ENCODE results near the gene VPS16. TPM values are rescaled to one million over a fixed set of nuclear protein-coding genes. Genes with fewer than 3 reads are reported as not detected.

The VPS16 gene
- total RNA-seq, 1 experiment from 2014 or later, result 38.1 TPM

DNA sequence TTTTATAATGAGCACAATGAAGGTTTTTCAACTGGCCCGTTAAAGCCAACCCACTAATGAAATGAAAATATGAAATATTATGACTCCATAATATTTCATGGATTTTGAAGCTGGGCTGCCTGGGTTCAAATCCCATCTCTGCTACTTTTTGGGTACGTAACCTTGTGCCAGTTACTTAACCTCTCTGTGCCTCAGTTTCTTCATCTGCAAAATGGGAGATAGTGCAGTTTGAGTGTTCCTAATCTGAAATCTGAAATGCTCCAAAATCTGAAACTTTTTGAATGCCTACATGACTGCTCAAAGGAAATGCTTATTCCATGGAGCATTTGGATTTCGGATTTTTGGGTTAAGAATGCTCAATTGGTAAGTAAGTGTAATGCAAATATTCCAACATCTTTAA, 62.3 kb downstream of the VPS16 start:
- Histone ChIP-seq H3K27ac (ENCODE audit: low read depth, low read length) (no peak overlapping the region), H3K36me3 (ENCODE audit: control insufficient read depth in 1 of 2, insufficient read depth in 2 of 2, low read length in 2 of 2) (no peaks in the 10 kb centered on the region), H3K9me2 (ENCODE audit: insufficient read depth) (no peaks in the 10 kb centered on the region), H3K9me3 (ENCODE audit: control insufficient read depth in 1 of 2, insufficient read depth in 1 of 2, low read depth in 1 of 2, low read length in 2 of 2) (no peaks in the 10 kb centered on the region), H3K27me3 (ENCODE audit: insufficient read depth, low read length) (no peaks in the 10 kb centered on the region), H3K4me1 (ENCODE audit: control insufficient read depth in 1 of 2, insufficient read depth in 2 of 2, low read length in 2 of 2) (no peaks in the 10 kb centered on the region), H3K79me2 (ENCODE audit: insufficient read depth, low read length) (peaks cover 65% of the 10 kb centered on the region), H3K4me3 (replicated peaks in 1 of 2; ENCODE audit: low read depth in 1 of 2, low read length in 2 of 2) (no peak overlapping the region), H4K20me1 (ENCODE audit: insufficient read depth) (no peaks in the 10 kb centered on the region), H3K9ac (ENCODE audit: low read length) (no peak overlapping the region), H3K4me2 (ENCODE audit: low read length) (no peak overlapping the region), H2AFZ (ENCODE audit: low read depth, low read length, poor library complexity, severe bottlenecking) (no peak overlapping the region)
- no peak for ATAC-seq
- ChIA-PET RAD21 (ENCODE audit: low non-redundant PET in 1 of 2, low total read pairs in 2 of 2, uncharacterized antibody in 2 of 2, unreplicated experiment in 2 of 2) (no interaction called here), CTCF (no interaction called here), POLR2A (no interaction called here)
- no peak for DNase-seq (ENCODE audit: low read depth, low spot score)
- TF ChIP-seq ZFX (IDR thresholded peaks at IDR 0.05), result no peak
- TF ChIP-seq, protein P1, sequence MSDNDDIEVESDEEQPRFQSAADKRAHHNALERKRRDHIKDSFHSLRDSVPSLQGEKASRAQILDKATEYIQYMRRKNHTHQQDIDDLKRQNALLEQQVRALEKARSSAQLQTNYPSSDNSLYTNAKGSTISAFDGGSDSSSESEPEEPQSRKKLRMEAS (IDR thresholded peaks at IDR 0.05), result no peak
- TF ChIP-seq EGR1 (IDR thresholded peaks at IDR 0.05; ENCODE audit: low read depth), result no peak
- no peak for TF ChIP-seq POLR2A (IDR thresholded peaks at IDR 0.05; ENCODE audit: borderline replicate concordance, extremely low read depth, insufficient read depth, insufficient read length)
- no peak for TF ChIP-seq SP1 (IDR thresholded peaks at IDR 0.05; ENCODE audit: low read depth)
- TF ChIP-seq, protein P2, sequence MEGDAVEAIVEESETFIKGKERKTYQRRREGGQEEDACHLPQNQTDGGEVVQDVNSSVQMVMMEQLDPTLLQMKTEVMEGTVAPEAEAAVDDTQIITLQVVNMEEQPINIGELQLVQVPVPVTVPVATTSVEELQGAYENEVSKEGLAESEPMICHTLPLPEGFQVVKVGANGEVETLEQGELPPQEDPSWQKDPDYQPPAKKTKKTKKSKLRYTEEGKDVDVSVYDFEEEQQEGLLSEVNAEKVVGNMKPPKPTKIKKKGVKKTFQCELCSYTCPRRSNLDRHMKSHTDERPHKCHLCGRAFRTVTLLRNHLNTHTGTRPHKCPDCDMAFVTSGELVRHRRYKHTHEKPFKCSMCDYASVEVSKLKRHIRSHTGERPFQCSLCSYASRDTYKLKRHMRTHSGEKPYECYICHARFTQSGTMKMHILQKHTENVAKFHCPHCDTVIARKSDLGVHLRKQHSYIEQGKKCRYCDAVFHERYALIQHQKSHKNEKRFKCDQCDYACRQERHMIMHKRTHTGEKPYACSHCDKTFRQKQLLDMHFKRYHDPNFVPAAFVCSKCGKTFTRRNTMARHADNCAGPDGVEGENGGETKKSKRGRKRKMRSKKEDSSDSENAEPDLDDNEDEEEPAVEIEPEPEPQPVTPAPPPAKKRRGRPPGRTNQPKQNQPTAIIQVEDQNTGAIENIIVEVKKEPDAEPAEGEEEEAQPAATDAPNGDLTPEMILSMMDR (IDR thresholded peaks at IDR 0.05 in 2 of 3, conservative IDR thresholded peaks at IDR 0.05 in 1 of 3; ENCODE audit: borderline replicate concordance in 1 of 3, insufficient read depth in 1 of 3, low read depth in 2 of 3, low read length in 2 of 3), result no peak
- intact Hi-C loops (cut with micrococcal nuclease), result no loop called here
- no TSS peak for BruUV-seq (replicated peaks)

DNA sequence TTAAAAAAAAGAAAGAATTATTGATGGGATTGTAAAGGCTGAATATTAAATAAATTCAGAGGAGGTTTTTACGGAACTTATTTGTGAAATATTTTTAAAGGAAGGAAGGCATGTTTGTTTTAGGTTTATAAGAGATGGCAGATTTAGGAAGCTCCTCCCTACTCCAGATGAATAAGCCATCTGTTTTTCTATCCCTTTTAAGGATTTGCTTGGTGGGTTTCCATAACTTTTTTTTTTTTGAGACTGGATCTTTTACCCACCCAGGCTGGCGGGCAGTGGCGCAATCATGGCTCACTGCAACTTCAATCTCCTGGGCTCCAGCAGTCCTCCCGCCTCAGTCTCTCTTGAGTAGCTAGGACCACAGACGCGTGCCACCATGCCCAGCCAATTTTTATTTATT, 63.1 kb downstream of the VPS16 start:
- RAD21 ChIA-PET (ENCODE audit: low non-redundant PET in 1 of 2, low total read pairs in 2 of 2, uncharacterized antibody in 2 of 2, unreplicated experiment in 2 of 2), result no interaction called here
- Histone ChIP-seq H3K36me3 (ENCODE audit: control insufficient read depth in 1 of 2, insufficient read depth in 2 of 2, low read length in 2 of 2) (no peaks in the 10 kb centered on the region), H3K9ac (ENCODE audit: low read length) (no peak overlapping the region), H4K20me1 (ENCODE audit: insufficient read depth) (no peaks in the 10 kb centered on the region), H3K79me2 (ENCODE audit: insufficient read depth, low read length) (peaks cover 69% of the 10 kb centered on the region), H3K27me3 (ENCODE audit: insufficient read depth, low read length) (no peaks in the 10 kb centered on the region), H3K9me3 (ENCODE audit: control insufficient read depth in 1 of 2, insufficient read depth in 1 of 2, low read depth in 1 of 2, low read length in 2 of 2) (no peaks in the 10 kb centered on the region), H3K9me2 (ENCODE audit: insufficient read depth) (no peaks in the 10 kb centered on the region), H3K27ac (ENCODE audit: low read depth, low read length) (no peak overlapping the region), H3K4me1 (ENCODE audit: control insufficient read depth in 1 of 2, insufficient read depth in 2 of 2, low read length in 2 of 2) (no peaks in the 10 kb centered on the region), H3K4me2 (ENCODE audit: low read length) (no peak overlapping the region), H3K4me3 (replicated peaks in 1 of 2; ENCODE audit: low read depth in 1 of 2, low read length in 2 of 2) (no peak overlapping the region), H2AFZ (ENCODE audit: low read depth, low read length, poor library complexity, severe bottlenecking) (no peak overlapping the region)
- POLR2A ChIA-PET, result no interaction called here
- ATAC-seq, result no peak
- DNase-seq (ENCODE audit: low read depth, low spot score), result no peak
- intact Hi-C loops (cut with micrococcal nuclease), result no loop called here
- BruUV-seq (replicated peaks), result no TSS peak
- CTCF ChIA-PET, result no interaction called here
- TF ChIP-seq CBX3 (IDR thresholded peaks at IDR 0.05; ENCODE audit: low read depth), result no peak
- no peak for TF ChIP-seq YY1 (IDR thresholded peaks at IDR 0.05; ENCODE audit: extremely low read depth, insufficient replicate concordance, low read depth, low read length)
- TF ChIP-seq SRF (IDR thresholded peaks at IDR 0.05; ENCODE audit: low read depth), result no peak
- no peak for TF ChIP-seq POLR2A (IDR thresholded peaks at IDR 0.05; ENCODE audit: borderline replicate concordance, extremely low read depth, insufficient read depth, insufficient read length)
- TF ChIP-seq, protein P1 (IDR thresholded peaks at IDR 0.05), result no peak
- TF ChIP-seq ZFX (IDR thresholded peaks at IDR 0.05), result no peak
- no peak for TF ChIP-seq EZH2phosphoT487 (IDR thresholded peaks at IDR 0.05; ENCODE audit: borderline replicate concordance)
- TF ChIP-seq, protein P3, sequence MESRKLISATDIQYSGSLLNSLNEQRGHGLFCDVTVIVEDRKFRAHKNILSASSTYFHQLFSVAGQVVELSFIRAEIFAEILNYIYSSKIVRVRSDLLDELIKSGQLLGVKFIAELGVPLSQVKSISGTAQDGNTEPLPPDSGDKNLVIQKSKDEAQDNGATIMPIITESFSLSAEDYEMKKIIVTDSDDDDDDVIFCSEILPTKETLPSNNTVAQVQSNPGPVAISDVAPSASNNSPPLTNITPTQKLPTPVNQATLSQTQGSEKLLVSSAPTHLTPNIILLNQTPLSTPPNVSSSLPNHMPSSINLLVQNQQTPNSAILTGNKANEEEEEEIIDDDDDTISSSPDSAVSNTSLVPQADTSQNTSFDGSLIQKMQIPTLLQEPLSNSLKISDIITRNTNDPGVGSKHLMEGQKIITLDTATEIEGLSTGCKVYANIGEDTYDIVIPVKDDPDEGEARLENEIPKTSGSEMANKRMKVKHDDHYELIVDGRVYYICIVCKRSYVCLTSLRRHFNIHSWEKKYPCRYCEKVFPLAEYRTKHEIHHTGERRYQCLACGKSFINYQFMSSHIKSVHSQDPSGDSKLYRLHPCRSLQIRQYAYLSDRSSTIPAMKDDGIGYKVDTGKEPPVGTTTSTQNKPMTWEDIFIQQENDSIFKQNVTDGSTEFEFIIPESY (IDR thresholded peaks at IDR 0.05; ENCODE audit: extremely low read depth, insufficient replicate concordance, low read length), result no peak
- no peak for TF ChIP-seq JUND (IDR thresholded peaks at IDR 0.05)
- no peak for TF ChIP-seq EZH2 (IDR thresholded peaks at IDR 0.05)
